ENCODE results near the gene INHA.

Gene INHA

DNA sequence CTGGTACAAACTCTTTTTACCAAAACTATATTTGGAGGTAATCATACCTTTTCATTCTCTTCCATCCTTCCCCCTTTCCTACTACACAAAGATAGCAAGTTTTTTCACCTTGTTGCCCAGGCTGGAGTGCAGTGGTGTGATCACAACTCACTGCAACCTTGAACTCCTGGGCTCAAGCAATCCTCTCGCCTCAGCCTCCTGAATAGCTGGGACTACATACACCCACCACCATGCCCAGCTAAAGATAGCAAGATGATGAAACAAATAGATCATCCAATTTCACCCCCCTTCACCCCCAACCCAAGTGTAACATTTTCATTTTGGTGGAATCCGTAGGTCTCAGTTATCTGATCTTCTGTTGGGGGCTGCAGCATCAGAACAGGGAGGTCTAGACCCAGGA is 21.0 kb downstream of the INHA start:
- no peaks in the 10 kb centered on the region for H3K9me3 ChIP-seq (ENCODE audit: severe bottlenecking)
- H3K27me3 ChIP-seq (ENCODE audit: insufficient read depth, low read depth, severe bottlenecking) = no peaks in the 10 kb centered on the region
- TF ChIP-seq, protein P1, sequence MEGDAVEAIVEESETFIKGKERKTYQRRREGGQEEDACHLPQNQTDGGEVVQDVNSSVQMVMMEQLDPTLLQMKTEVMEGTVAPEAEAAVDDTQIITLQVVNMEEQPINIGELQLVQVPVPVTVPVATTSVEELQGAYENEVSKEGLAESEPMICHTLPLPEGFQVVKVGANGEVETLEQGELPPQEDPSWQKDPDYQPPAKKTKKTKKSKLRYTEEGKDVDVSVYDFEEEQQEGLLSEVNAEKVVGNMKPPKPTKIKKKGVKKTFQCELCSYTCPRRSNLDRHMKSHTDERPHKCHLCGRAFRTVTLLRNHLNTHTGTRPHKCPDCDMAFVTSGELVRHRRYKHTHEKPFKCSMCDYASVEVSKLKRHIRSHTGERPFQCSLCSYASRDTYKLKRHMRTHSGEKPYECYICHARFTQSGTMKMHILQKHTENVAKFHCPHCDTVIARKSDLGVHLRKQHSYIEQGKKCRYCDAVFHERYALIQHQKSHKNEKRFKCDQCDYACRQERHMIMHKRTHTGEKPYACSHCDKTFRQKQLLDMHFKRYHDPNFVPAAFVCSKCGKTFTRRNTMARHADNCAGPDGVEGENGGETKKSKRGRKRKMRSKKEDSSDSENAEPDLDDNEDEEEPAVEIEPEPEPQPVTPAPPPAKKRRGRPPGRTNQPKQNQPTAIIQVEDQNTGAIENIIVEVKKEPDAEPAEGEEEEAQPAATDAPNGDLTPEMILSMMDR (IDR thresholded peaks at IDR 0.05; ENCODE audit: low read depth, low read length) = no peak
- H3K36me3 ChIP-seq = no peaks in the 10 kb centered on the region
- no peak overlapping the region for H3K27ac ChIP-seq
- DNase-seq = no peak
- no peak overlapping the region for H3K4me3 ChIP-seq (ENCODE audit: low read depth, low read length)

DNA sequence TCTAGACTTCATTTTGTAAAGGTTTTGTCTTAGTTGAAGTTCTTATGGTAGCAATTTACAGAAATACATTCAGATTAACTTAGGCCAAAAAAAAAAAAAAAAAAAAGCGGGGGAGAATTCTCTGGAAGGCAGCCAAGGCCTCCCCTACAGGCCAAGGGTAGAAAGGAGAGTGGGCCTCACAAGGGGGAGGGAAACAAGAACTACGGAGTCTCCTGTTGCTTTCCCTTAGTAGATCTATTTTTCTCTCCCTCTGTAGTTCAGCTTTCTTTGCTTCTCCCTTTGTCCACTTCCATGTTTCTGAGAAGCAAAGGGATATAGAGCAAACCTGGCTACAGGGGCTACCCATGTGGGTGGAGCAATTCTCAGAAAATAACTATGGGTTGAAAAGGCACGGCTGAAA is 23.1 kb downstream of the INHA start:
- H3K27me3 ChIP-seq (ENCODE audit: insufficient read depth, low read depth, severe bottlenecking) = no peaks in the 10 kb centered on the region
- H3K27ac ChIP-seq = no peak overlapping the region
- DNase-seq = no peak
- H3K4me3 ChIP-seq (ENCODE audit: low read depth, low read length) = no peak overlapping the region
- no peaks in the 10 kb centered on the region for H3K9me3 ChIP-seq (ENCODE audit: severe bottlenecking)
- TF ChIP-seq, protein P1 (IDR thresholded peaks at IDR 0.05; ENCODE audit: low read depth, low read length) = no peak
- no peaks in the 10 kb centered on the region for H3K36me3 ChIP-seq

- TF ChIP-seq, protein P1 (IDR thresholded peaks at IDR 0.05; ENCODE audit: low read depth, low read length) = no peak
- Histone ChIP-seq H3K4me3 (ENCODE audit: low read depth, low read length) (peak overlapping the region; percentile 71), H3K36me3 (no peaks in the 10 kb centered on the region), H3K27me3 (ENCODE audit: insufficient read depth, low read depth, severe bottlenecking) (no peaks in the 10 kb centered on the region), H3K9me3 (ENCODE audit: severe bottlenecking) (no peaks in the 10 kb centered on the region), H3K27ac (peak overlapping the region; percentile 79)
- DNase-seq = no peak
Measured at GRCh38 chr2:219596954-219597551, 24.9 kb downstream of the INHA start.

GRCh38 chr2:219597552-219598307 is 25.6 kb downstream of the INHA start, which contains the start of gene STK11IP:
TSS of gene STK11IP (plus strand) at chr2:219597857. CDS start at chr2:219598120, 263 bp downstream.
- TF ChIP-seq, protein P1 (IDR thresholded peaks at IDR 0.05; ENCODE audit: low read depth, low read length) = no peak
- no peaks in the 10 kb centered on the region for H3K27me3 ChIP-seq (ENCODE audit: insufficient read depth, low read depth, severe bottlenecking)
- peak; percentile 97 for DNase-seq
- no peaks in the 10 kb centered on the region for H3K36me3 ChIP-seq
- peak within 1 kb of the TSS; percentile 79 for H3K27ac ChIP-seq
- no peaks in the 10 kb centered on the region for H3K9me3 ChIP-seq (ENCODE audit: severe bottlenecking)
- H3K4me3 ChIP-seq (ENCODE audit: low read depth, low read length) = peak within 1 kb of the TSS; percentile 71

DNA sequence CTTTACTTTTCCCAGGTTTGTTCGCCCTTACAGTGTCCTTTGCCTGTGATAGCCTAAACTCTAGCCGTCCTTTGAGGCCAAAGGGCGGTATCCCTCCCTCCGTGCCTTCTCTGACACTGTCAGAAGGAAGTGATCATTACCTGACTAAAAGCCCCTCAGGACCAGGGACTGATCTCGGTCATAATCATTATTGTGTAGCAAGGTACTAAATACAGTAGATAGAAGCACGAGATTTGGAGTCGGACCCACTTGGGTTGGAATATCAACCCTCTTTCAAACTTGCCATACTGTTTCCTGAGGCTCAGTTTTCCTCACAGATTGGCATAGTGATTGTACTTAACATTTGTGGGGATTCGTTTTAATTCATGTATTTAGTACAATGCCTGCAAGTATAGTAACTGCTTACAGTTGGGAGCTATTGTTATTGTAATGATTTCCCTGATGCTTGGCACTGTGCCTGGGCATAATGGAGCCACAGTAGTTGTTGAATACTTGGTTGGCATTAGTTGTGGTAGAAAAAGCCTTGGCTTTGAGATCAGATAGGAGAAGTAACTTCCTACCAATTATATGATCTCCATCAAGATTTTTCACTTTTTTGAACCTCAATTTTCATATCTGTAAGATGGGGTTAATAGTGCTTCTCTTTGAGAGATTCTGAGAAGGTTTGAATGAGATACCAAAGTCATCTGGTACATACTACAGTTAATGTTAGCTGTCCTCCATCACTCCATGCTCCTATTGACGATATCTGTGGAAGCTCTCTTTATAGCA is 26.4 kb downstream of the INHA start:
- Histone ChIP-seq H3K36me3 (no peaks in the 10 kb centered on the region), H3K27ac (peak overlapping the region; percentile 79), H3K9me3 (ENCODE audit: severe bottlenecking) (no peaks in the 10 kb centered on the region), H3K27me3 (ENCODE audit: insufficient read depth, low read depth, severe bottlenecking) (no peaks in the 10 kb centered on the region), H3K4me3 (ENCODE audit: low read depth, low read length) (peak overlapping the region; percentile 71)
- TF ChIP-seq, protein P1 (IDR thresholded peaks at IDR 0.05; ENCODE audit: low read depth, low read length) = no peak
- no peak for DNase-seq

All from WERI-Rb-1 (cell line).